ENCODE data around the gene CPXM1. TPM values are rescaled to one million over a fixed set of nuclear protein-coding genes. Genes with fewer than 3 reads are reported as not detected.

Gene CPXM1
- total RNA-seq, 1 experiment from 2014 or later, result 1.2 TPM

- no peak overlapping the region for H3K4me3 ChIP-seq
- no peaks in the 10 kb centered on the region for H3K36me3 ChIP-seq
- no peak for DNase-seq
- H3K27me3 ChIP-seq, result peaks cover 7% of the 10 kb centered on the region
- no peaks in the 10 kb centered on the region for H3K9me3 ChIP-seq
Measured at GRCh38 chr20:2748551-2749342, 51.7 kb downstream of the CPXM1 start.

DNA sequence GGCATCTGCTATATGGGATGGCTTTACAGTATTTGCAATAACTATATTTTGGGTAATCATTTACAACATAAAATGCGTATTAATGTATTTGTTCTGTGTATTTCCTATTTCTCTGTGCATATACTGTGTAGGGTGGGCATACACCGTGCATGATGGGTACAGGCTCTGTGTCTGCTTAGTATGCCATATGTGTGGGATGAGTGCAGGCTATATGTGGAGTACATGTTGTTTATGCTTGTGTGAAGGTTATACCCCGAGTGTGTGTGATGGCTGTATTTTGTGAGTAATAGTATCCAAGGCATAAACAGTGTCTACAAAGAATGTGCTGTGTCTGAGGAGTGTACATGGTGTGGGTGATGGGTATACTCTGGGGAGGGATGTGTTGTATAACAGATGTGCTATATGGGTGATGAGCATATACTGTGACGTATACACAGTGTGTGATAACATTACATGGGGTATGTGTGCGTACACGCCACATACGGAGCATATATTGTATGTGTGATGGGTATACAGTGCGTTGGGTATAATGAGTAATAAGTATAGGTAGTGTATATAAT, 52.7 kb downstream of the CPXM1 start:
- no peak for DNase-seq
- H3K36me3 ChIP-seq, result no peaks in the 10 kb centered on the region
- no peak overlapping the region for H3K4me3 ChIP-seq
- H3K27me3 ChIP-seq, result peaks cover 2% of the 10 kb centered on the region; the same call in 1 of the 2 replicates
- no peaks in the 10 kb centered on the region for H3K9me3 ChIP-seq

GRCh38 chr20:2746636-2747265, 53.7 kb downstream of the CPXM1 start:
- no peaks in the 10 kb centered on the region; the same call in 1 of the 2 replicates for H3K27me3 ChIP-seq
- DNase-seq, result no peak

DNA sequence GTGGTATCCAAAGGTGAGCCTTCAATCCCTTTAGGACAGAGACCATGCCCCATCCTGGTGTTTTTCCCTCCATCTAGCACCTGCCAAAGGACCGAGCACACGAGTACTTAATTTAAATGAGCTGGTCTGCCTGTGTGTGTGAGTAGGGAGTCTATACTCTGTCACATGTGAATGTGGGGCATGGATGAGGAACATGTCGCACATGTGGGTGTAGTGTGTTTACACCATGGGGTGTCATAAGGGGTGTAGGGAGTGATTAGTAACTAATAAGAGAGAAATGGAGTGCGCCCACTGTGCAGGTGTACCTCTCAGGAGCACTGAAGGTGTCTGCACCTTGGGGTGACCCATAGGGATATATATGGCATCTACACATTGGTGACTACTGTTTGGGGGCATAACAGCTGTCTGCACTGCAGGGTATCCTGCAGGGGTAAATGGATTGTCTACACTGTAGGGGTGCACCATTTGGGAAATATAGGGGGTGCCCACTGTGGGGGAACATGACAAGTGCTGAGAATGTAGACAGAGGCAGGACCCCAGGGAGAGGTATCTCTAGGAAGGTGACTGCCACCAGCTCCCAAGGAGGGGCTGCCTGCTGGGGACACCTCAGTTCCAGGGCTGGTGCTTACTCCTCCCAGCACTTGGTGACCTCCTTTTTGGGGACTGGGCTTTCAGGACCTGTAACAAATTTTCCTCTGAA, 54.3 kb downstream of the CPXM1 start:
- DNase-seq, result no peak
- H3K9me3 ChIP-seq, result no peaks in the 10 kb centered on the region
- no peak overlapping the region for H3K4me3 ChIP-seq
- no peaks in the 10 kb centered on the region for H3K36me3 ChIP-seq
- no peaks in the 10 kb centered on the region; the same call in 1 of the 2 replicates for H3K27me3 ChIP-seq

More at GRCh38 chr20:2746636-2747265, 53.7 kb downstream of the CPXM1 start:
- Histone ChIP-seq H3K36me3 (no peaks in the 10 kb centered on the region), H3K4me3 (no peak overlapping the region), H3K9me3 (no peaks in the 10 kb centered on the region)

GRCh38 chr20:2745060-2745910, 55.1 kb downstream of the CPXM1 start:
- Histone ChIP-seq H3K9me3 (no peaks in the 10 kb centered on the region), H3K36me3 (no peaks in the 10 kb centered on the region), H3K27me3 (no peaks in the 10 kb centered on the region; the same call in 1 of the 2 replicates), H3K4me3 (no peak overlapping the region)
- no peak for DNase-seq

Other genes starting within 250 kb of the CPXM1 start
- gene NOP56, start 148.0 kb downstream of the CPXM1 start, total RNA-seq (2014; rRNA removed; shearing (Covaris generic); ENCODE audit: low replicate concordance), result 284 and 313 TPM in 2 replicates
- 122 and 141 TPM in 2 replicates for gene IDH3B, start 136.4 kb downstream of the CPXM1 start, total RNA-seq (2014; rRNA removed; shearing (Covaris generic); ENCODE audit: low replicate concordance)
- not detected in 2 replicates for gene EBF4, start 107.8 kb downstream of the CPXM1 start, total RNA-seq (2014; rRNA removed; shearing (Covaris generic); ENCODE audit: low replicate concordance)
- gene C20orf141, start 14.4 kb upstream of the CPXM1 start, total RNA-seq (2014; rRNA removed; shearing (Covaris generic); ENCODE audit: low replicate concordance), result not detected in 2 replicates
- gene TMEM239, start 15.7 kb upstream of the CPXM1 start, total RNA-seq (2014; rRNA removed; shearing (Covaris generic); ENCODE audit: low replicate concordance), result not detected in 2 replicates
- 4.7 and 7.9 TPM in 2 replicates for gene PCED1A, start 40.0 kb upstream of the CPXM1 start, total RNA-seq (2014; rRNA removed; shearing (Covaris generic); ENCODE audit: low replicate concordance)
- gene VPS16, start 40.1 kb upstream of the CPXM1 start, total RNA-seq (2014; rRNA removed; shearing (Covaris generic); ENCODE audit: low replicate concordance), result 18.5 and 21.2 TPM in 2 replicates
- gene PTPRA, start 72.9 kb upstream of the CPXM1 start, total RNA-seq (2014; rRNA removed; shearing (Covaris generic); ENCODE audit: low replicate concordance), result 8.8 and 13.3 TPM in 2 replicates
- not detected in 2 replicates for gene GNRH2, start 243.0 kb upstream of the CPXM1 start, total RNA-seq (2014; rRNA removed; shearing (Covaris generic); ENCODE audit: low replicate concordance)
- gene MRPS26, start 245.4 kb upstream of the CPXM1 start, total RNA-seq (2014; rRNA removed; shearing (Covaris generic); ENCODE audit: low replicate concordance), result 44.1 and 63.8 TPM in 2 replicates